Neuronal stem cell (in vitro differentiated cells): Measurements from ENCODE around the gene VGLL4.

Experiments used
- DNase-seq: peaks from one replicate; pipeline ENCODE4 v3.0.0-alpha.2; 2013; ENCODE audit warnings: low spot score
- H2AFZ ChIP-seq: one replicate; pipeline ENCODE4 v1.6.1; 2013; ENCODE audit warnings: mild to moderate bottlenecking, low read length, inconsistent platforms
- H2AK5ac ChIP-seq: 2 replicates; pipeline ENCODE4 v1.6.1; 2013; ENCODE audit warnings: low read depth, mild to moderate bottlenecking, inconsistent platforms, low read length, moderate library complexity, mixed read lengths
- H2BK120ac ChIP-seq: 2 replicates; pipeline ENCODE4 v1.6.1; 2013; ENCODE audit warnings: low read depth, mild to moderate bottlenecking, inconsistent platforms, low read length, moderate library complexity, mixed read lengths
- H2BK12ac ChIP-seq: one replicate; pipeline ENCODE4 v1.6.1; 2013; ENCODE audit warnings: low read length, inconsistent platforms
- H2BK15ac ChIP-seq: 2 replicates; pipeline ENCODE4 v1.6.1; 2013; ENCODE audit warnings: mild to moderate bottlenecking, low read length, inconsistent platforms, mixed read lengths
- H2BK5ac ChIP-seq: one replicate; pipeline ENCODE4 v1.6.1; 2013; ENCODE audit warnings: inconsistent platforms, mild to moderate bottlenecking, low read length, moderate library complexity
- H3K14ac ChIP-seq: one replicate; pipeline ENCODE4 v1.6.1; 2013; ENCODE audit warnings: low read length, inconsistent platforms
- H3K18ac ChIP-seq: 2 replicates; pipeline ENCODE4 v1.6.1; 2013; ENCODE audit warnings: low read length, inconsistent platforms
- H3K23ac ChIP-seq: 2 replicates; pipeline ENCODE4 v1.6.1; 2013; ENCODE audit warnings: low read depth, mild to moderate bottlenecking, mixed read lengths, low read length, inconsistent platforms; ENCODE audit not compliant: poor library complexity
- H3K27ac ChIP-seq: replicated peaks from 3 replicates; pipeline ENCODE4 v1.5.1; 2013; ENCODE audit warnings: low read length, inconsistent platforms
- H3K27me3 ChIP-seq, 3 experiments: 2 replicates each; pipeline ENCODE4 v1.6.1; 2013; ENCODE audit warnings: low read length in 3 of 3, mild to moderate bottlenecking in 2 of 3, inconsistent platforms in 1 of 3, low read depth in 1 of 3, mixed read lengths in 1 of 3, moderate library complexity in 1 of 3; ENCODE audit not compliant: control insufficient read depth in 3 of 3, insufficient read depth in 3 of 3
- H3K36me3 ChIP-seq, 2 donors: replicated peaks in 1 of 2; 2 replicates each; pipeline ENCODE4 v1.6.1; 2013; ENCODE audit warnings: low read length in 2 of 2; ENCODE audit not compliant: control insufficient read depth in 2 of 2, insufficient read depth in 2 of 2
- H3K4ac ChIP-seq: 2 replicates; pipeline ENCODE4 v1.6.1; 2013; ENCODE audit warnings: inconsistent platforms, mild to moderate bottlenecking, low read length, moderate library complexity
- H3K4me1 ChIP-seq, 2 donors: 1 replicate in 1 of 2; 2 replicates in 1 of 2; pipeline ENCODE4 v1.6.1; 2013; ENCODE audit warnings: low read length in 2 of 2, low read depth in 1 of 2; ENCODE audit not compliant: control insufficient read depth in 2 of 2, insufficient read depth in 1 of 2
- H3K4me2 ChIP-seq: one replicate; pipeline ENCODE4 v1.6.1; 2013; ENCODE audit warnings: mild to moderate bottlenecking, low read length, inconsistent platforms; ENCODE audit not compliant: insufficient read depth, poor library complexity, severe bottlenecking
- H3K4me3 ChIP-seq, 2 donors: 2 replicates each; pipeline ENCODE4 v1.5.1; 2013; ENCODE audit warnings: low read length in 2 of 2, mild to moderate bottlenecking in 2 of 2, inconsistent platforms in 1 of 2, moderate library complexity in 1 of 2
- H3K79me1 ChIP-seq: one replicate; pipeline ENCODE4 v1.6.1; 2013; ENCODE audit warnings: low read depth, mild to moderate bottlenecking, inconsistent platforms, low read length, moderate library complexity
- H3K9ac ChIP-seq: one replicate; pipeline ENCODE4 v1.6.1; 2013; ENCODE audit warnings: mild to moderate bottlenecking, low read depth, low read length, inconsistent platforms; ENCODE audit not compliant: poor library complexity
- H3K9me3 ChIP-seq, 2 donors: replicated peaks in 1 of 2; 2 replicates each; pipeline versions ENCODE3 to v1.6.1; 2013; ENCODE audit warnings: low read length in 2 of 2, mild to moderate bottlenecking in 2 of 2, inconsistent platforms in 1 of 2, low read depth in 1 of 2, mixed read lengths in 1 of 2, moderate library complexity in 1 of 2; ENCODE audit not compliant: control insufficient read depth in 2 of 2, insufficient read depth in 1 of 2
- H4K8ac ChIP-seq: one replicate; pipeline ENCODE4 v1.6.1; 2013; ENCODE audit warnings: low read depth, mild to moderate bottlenecking, inconsistent platforms, low read length, moderate library complexity
- H4K91ac ChIP-seq: one replicate; pipeline ENCODE4 v1.6.1; 2013; ENCODE audit warnings: low read length, low read depth, mild to moderate bottlenecking, inconsistent platforms; ENCODE audit not compliant: poor library complexity
- WGBS, 2 donors: extraction: QIAGEN DNeasy Blood & Tissue Kit; methylation state at CpG; one replicate each; pipeline ENCODE4 v1.1.7; 2013; ENCODE audit warnings: missing lambda C conversion rate in 2 of 2, mixed read lengths in 1 of 2; ENCODE audit not compliant: insufficient read length in 2 of 2, insufficient replicate concordance in 1 of 2; ENCODE audit errors: extremely low coverage in 2 of 2; 5-methylcytosine and 5-hydroxymethylcytosine counted together

VGLL4 gene

GRCh38 chr3:11679964-11680363 is 36.2 kb upstream of the VGLL4 start:
- Histone ChIP-seq H3K4me1 (peaks cover 0 to 4% of the 10 kb centered on the region in 2 donors), H2BK12ac (no peak overlapping the region), H3K79me1 (peaks cover 6% of the 10 kb centered on the region), H3K27me3 (no peaks in the 10 kb centered on the region), H2AK5ac (no peak overlapping the region), H3K9me3 (peaks cover 0 to 3% of the 10 kb centered on the region in 2 donors), H3K23ac (no peak overlapping the region), H3K27ac (no peak overlapping the region), H3K4ac (no peak overlapping the region), H3K9ac (no peak overlapping the region), H3K4me2 (no peak overlapping the region), H3K18ac (no peak overlapping the region), H2BK120ac (no peak overlapping the region), H2BK15ac (no peak overlapping the region), H3K14ac (no peak overlapping the region), H2AFZ (no peak overlapping the region), H3K36me3 (no peaks in the 10 kb centered on the region), H3K4me3 (peak overlapping the region in 1 of 2 donors; percentile 66), H4K8ac (no peak overlapping the region), H2BK5ac (no peak overlapping the region), H4K91ac (no peak overlapping the region)
- DNase-seq, result no peak
- WGBS, 2 donors, result no CpG with 5 or more reads among the region's 5 CpGs

GRCh38 chr3:11672363-11672762 is 28.6 kb upstream of the VGLL4 start:
- H2BK120ac ChIP-seq, result no peak overlapping the region
- WGBS, 2 donors, result no CpG with 5 or more reads among the region's 3 CpGs
- H2BK12ac ChIP-seq, result no peak overlapping the region

GRCh38 chr3:11671648-11672100 is 28.0 kb upstream of the VGLL4 start:
- Histone ChIP-seq H3K14ac (no peak overlapping the region), H3K4me3 (no peak overlapping the region), H3K23ac (no peak overlapping the region), H2BK5ac (no peak overlapping the region), H3K79me1 (no peaks in the 10 kb centered on the region), H2BK12ac (no peak overlapping the region), H3K4ac (no peak overlapping the region), H3K4me2 (no peak overlapping the region), H3K18ac (no peak overlapping the region), H3K4me1 (no peaks in the 10 kb centered on the region), H3K9ac (no peak overlapping the region), H3K27me3 (no peaks in the 10 kb centered on the region), H2AFZ (no peak overlapping the region), H3K9me3 (no peaks in the 10 kb centered on the region), H4K91ac (no peak overlapping the region), H3K36me3 (no peaks in the 10 kb centered on the region), H2BK15ac (no peak overlapping the region), H2AK5ac (no peak overlapping the region), H4K8ac (no peak overlapping the region), H2BK120ac (no peak overlapping the region), H3K27ac (no peak overlapping the region)
- no peak for DNase-seq
- WGBS, 2 donors, result no CpG with 5 or more reads among the region's 4 CpGs

More at GRCh38 chr3:11672363-11672762, 28.6 kb upstream of the VGLL4 start:
- no peak overlapping the region for H3K9ac ChIP-seq
- H3K18ac ChIP-seq, result no peak overlapping the region
- no peak overlapping the region for H2BK5ac ChIP-seq
- H4K8ac ChIP-seq, result no peak overlapping the region
- H3K79me1 ChIP-seq, result no peaks in the 10 kb centered on the region
- no peak overlapping the region for H2BK15ac ChIP-seq
- H3K36me3 ChIP-seq, result no peaks in the 10 kb centered on the region
- H3K27ac ChIP-seq, result no peak overlapping the region
- H3K14ac ChIP-seq, result no peak overlapping the region
- H3K4me1 ChIP-seq, result no peaks in the 10 kb centered on the region
- no peak overlapping the region for H2AK5ac ChIP-seq
- no peak for DNase-seq
- H4K91ac ChIP-seq, result no peak overlapping the region
- no peaks in the 10 kb centered on the region for H3K9me3 ChIP-seq
- H3K4me3 ChIP-seq, result no peak overlapping the region
- no peak overlapping the region for H2AFZ ChIP-seq
- H3K23ac ChIP-seq, result no peak overlapping the region
- H3K27me3 ChIP-seq, result no peaks in the 10 kb centered on the region
- H3K4ac ChIP-seq, result no peak overlapping the region
- H3K4me2 ChIP-seq, result no peak overlapping the region

- H4K8ac ChIP-seq, result no peak overlapping the region
- no peak overlapping the region for H2BK15ac ChIP-seq
- no peak overlapping the region for H3K14ac ChIP-seq
- whole genome bisulfite sequencing, 2 donors, result no CpG with 5 or more reads among the region's 9 CpGs
- H2BK5ac ChIP-seq, result no peak overlapping the region
- no peak overlapping the region for H3K23ac ChIP-seq
- DNase-seq, result no peak
- H3K9me3 ChIP-seq, result no peaks in the 10 kb centered on the region
- no peak overlapping the region for H2BK120ac ChIP-seq
- H3K4me3 ChIP-seq, result no peak overlapping the region
- no peaks in the 10 kb centered on the region for H3K27me3 ChIP-seq
- H3K36me3 ChIP-seq, result no peaks in the 10 kb centered on the region
- no peak overlapping the region for H3K4me2 ChIP-seq
- no peak overlapping the region for H2BK12ac ChIP-seq
- H4K91ac ChIP-seq, result no peak overlapping the region
- H3K4ac ChIP-seq, result no peak overlapping the region
- no peaks in the 10 kb centered on the region for H3K79me1 ChIP-seq
- H3K4me1 ChIP-seq, result no peaks in the 10 kb centered on the region
- no peak overlapping the region for H3K9ac ChIP-seq
- H2AK5ac ChIP-seq, result no peak overlapping the region
- no peak overlapping the region for H2AFZ ChIP-seq
- no peak overlapping the region for H3K18ac ChIP-seq
- no peak overlapping the region for H3K27ac ChIP-seq
Measured at GRCh38 chr3:11668243-11669235, 24.8 kb upstream of the VGLL4 start.
